ENCODE data around the gene SEZ6L.

The SEZ6L gene

DNA sequence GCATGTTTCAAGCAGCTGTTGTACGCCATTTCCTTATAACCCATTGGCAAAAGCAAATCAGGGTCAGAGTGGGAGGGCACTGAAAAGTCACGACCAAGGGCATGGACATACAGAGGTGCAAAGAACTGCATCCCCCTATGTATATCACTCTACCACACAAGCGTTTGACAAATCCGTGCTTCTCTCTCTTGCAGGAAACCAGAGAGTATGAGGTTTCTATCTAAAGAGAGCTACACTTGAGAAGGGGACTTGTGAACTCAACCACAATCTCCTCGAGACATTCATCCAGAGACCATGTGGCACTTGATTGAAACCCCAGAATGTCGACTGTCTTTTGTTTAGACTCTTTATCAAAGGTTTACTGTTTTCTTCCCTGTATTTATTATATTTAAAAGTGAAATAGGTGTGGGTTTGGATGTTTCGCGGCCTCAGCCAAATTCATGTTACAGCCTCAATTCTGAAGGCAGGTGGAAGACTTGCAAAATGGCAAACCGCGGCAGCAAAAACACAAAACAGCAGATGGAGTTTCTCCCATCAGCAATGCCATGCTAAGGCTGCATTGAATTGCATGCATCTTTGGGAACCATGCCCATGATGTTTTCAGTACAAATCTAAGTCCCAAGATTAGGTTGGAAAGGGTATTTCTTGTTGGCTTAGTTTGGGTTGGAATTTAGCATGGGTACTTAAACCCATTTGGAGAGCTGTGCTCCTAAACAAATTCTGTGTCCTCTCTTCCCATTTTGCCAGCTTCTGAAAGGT lies 211.0 kb downstream of the SEZ6L start:
- Histone ChIP-seq H3K27ac (ENCODE audit: low read length) (no peak overlapping the region), H3K9ac (ENCODE audit: low read depth, low read length) (no peak overlapping the region), H4K20me1 (ENCODE audit: insufficient read depth, low read length) (no peaks in the 10 kb centered on the region), H3K9me3 (ENCODE audit: insufficient read depth, low read length, severe bottlenecking) (no peaks in the 10 kb centered on the region), H3K4me3 (ENCODE audit: low read depth in 1 of 2, low read length in 2 of 2) (no peak overlapping the region), H3K79me2 (ENCODE audit: insufficient read depth, low read length) (no peaks in the 10 kb centered on the region), H3K36me3 (ENCODE audit: insufficient read depth, low read length) (no peaks in the 10 kb centered on the region), H3K4me2 (ENCODE audit: insufficient read depth, low read length) (no peak overlapping the region), H2AFZ (ENCODE audit: low read depth, low read length) (no peak overlapping the region), H3K4me1 (ENCODE audit: insufficient read depth, low read length) (peaks cover 6% of the 10 kb centered on the region), H3K27me3 (ENCODE audit: insufficient read depth, low read length, poor library complexity) (peaks cover 43% of the 10 kb centered on the region)
- TF ChIP-seq, protein P1, sequence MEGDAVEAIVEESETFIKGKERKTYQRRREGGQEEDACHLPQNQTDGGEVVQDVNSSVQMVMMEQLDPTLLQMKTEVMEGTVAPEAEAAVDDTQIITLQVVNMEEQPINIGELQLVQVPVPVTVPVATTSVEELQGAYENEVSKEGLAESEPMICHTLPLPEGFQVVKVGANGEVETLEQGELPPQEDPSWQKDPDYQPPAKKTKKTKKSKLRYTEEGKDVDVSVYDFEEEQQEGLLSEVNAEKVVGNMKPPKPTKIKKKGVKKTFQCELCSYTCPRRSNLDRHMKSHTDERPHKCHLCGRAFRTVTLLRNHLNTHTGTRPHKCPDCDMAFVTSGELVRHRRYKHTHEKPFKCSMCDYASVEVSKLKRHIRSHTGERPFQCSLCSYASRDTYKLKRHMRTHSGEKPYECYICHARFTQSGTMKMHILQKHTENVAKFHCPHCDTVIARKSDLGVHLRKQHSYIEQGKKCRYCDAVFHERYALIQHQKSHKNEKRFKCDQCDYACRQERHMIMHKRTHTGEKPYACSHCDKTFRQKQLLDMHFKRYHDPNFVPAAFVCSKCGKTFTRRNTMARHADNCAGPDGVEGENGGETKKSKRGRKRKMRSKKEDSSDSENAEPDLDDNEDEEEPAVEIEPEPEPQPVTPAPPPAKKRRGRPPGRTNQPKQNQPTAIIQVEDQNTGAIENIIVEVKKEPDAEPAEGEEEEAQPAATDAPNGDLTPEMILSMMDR (IDR thresholded peaks at IDR 0.05; ENCODE audit: borderline replicate concordance, extremely low read depth, low read length, poor library complexity, severe bottlenecking): no peak
- TF ChIP-seq EZH2 (IDR thresholded peaks at IDR 0.05; ENCODE audit: borderline replicate concordance, low read depth, low read length, severe bottlenecking): no peak
- no peak for ATAC-seq (ENCODE audit: insufficient read depth, low read depth)
- no peak for DNase-seq

DNA sequence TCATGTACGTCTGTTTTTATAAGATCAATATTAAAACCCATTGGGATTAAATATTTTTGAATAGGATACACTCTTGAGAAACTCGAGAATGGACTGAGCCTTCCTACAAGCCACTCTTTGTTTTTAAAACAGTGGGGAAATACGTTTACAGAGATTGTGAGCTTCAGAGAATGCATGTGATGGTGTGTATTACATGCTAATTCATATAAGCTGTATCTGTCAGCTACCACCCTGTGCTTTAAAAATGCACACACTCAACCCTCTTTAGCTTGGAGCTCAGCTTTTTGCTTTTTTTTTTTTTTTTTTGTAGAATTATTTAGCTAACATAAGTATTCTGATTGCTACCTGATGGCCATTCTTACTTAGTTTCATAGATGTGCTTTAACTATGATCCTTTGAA lies 213.5 kb downstream of the SEZ6L start:
- H3K27me3 ChIP-seq (ENCODE audit: insufficient read depth, low read length, poor library complexity): peaks cover 39% of the 10 kb centered on the region
- H3K27ac ChIP-seq (ENCODE audit: low read length): no peak overlapping the region
- DNase-seq (no peak), ATAC-seq (ENCODE audit: insufficient read depth, low read depth) (no peak)
- H2AFZ ChIP-seq (ENCODE audit: low read depth, low read length): no peak overlapping the region
- no peak overlapping the region for H3K9ac ChIP-seq (ENCODE audit: low read depth, low read length)
- H3K9me3 ChIP-seq (ENCODE audit: insufficient read depth, low read length, severe bottlenecking): no peaks in the 10 kb centered on the region
- no peak overlapping the region for H3K4me3 ChIP-seq (ENCODE audit: low read depth in 1 of 2, low read length in 2 of 2)
- no peaks in the 10 kb centered on the region for H4K20me1 ChIP-seq (ENCODE audit: insufficient read depth, low read length)
- H3K4me2 ChIP-seq (ENCODE audit: insufficient read depth, low read length): no peak overlapping the region
- no peaks in the 10 kb centered on the region for H3K4me1 ChIP-seq (ENCODE audit: insufficient read depth, low read length)
- no peaks in the 10 kb centered on the region for H3K36me3 ChIP-seq (ENCODE audit: insufficient read depth, low read length)
- TF ChIP-seq, protein P1 (IDR thresholded peaks at IDR 0.05; ENCODE audit: borderline replicate concordance, extremely low read depth, low read length, poor library complexity, severe bottlenecking): no peak
- no peak for TF ChIP-seq EZH2 (IDR thresholded peaks at IDR 0.05; ENCODE audit: borderline replicate concordance, low read depth, low read length, severe bottlenecking)
- no peaks in the 10 kb centered on the region for H3K79me2 ChIP-seq (ENCODE audit: insufficient read depth, low read length)

DNA sequence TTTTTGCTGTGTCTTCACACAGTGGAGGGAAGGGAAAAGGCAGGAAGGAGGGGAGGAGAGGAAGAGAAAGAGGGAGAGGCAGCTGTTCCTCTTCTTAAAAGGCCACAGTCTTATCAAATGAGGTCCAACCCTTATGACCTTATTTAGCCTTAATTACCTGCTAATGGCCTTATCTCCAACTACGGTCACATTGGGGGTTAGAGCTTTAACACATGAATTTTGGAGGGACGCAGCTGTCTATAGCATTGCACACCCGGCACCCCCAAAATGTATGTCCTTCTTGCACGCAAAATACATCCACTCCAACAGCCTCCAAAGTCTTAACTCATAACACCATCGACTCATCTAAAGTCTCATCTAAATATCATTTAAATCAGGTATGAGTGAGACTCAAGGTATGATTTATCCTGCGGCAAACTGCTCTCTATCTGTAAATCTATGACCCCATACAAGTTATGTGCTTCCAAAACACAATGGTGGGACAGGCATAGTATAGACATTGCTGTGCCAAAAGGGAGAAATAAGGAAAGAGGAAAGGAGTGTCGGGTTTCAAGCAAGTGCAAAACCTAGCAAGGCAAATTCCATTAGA lies 214.8 kb downstream of the SEZ6L start:
- no peak overlapping the region for H3K4me2 ChIP-seq (ENCODE audit: insufficient read depth, low read length)
- H2AFZ ChIP-seq (ENCODE audit: low read depth, low read length): no peak overlapping the region
- H3K4me1 ChIP-seq (ENCODE audit: insufficient read depth, low read length): no peaks in the 10 kb centered on the region
- peaks cover 35% of the 10 kb centered on the region for H3K27me3 ChIP-seq (ENCODE audit: insufficient read depth, low read length, poor library complexity)
- H4K20me1 ChIP-seq (ENCODE audit: insufficient read depth, low read length): no peaks in the 10 kb centered on the region
- H3K9me3 ChIP-seq (ENCODE audit: insufficient read depth, low read length, severe bottlenecking): no peaks in the 10 kb centered on the region
- no peaks in the 10 kb centered on the region for H3K79me2 ChIP-seq (ENCODE audit: insufficient read depth, low read length)
- no peak overlapping the region for H3K9ac ChIP-seq (ENCODE audit: low read depth, low read length)
- no peaks in the 10 kb centered on the region for H3K36me3 ChIP-seq (ENCODE audit: insufficient read depth, low read length)
- H3K4me3 ChIP-seq (ENCODE audit: low read depth in 1 of 2, low read length in 2 of 2): no peak overlapping the region
- H3K27ac ChIP-seq (ENCODE audit: low read length): no peak overlapping the region
- TF ChIP-seq, protein P1 (IDR thresholded peaks at IDR 0.05; ENCODE audit: borderline replicate concordance, extremely low read depth, low read length, poor library complexity, severe bottlenecking): no peak
- no peak for TF ChIP-seq EZH2 (IDR thresholded peaks at IDR 0.05; ENCODE audit: borderline replicate concordance, low read depth, low read length, severe bottlenecking)
- no peak for DNase-seq
- no peak for ATAC-seq (ENCODE audit: insufficient read depth, low read depth)

Data from DND-41 (cell line).